A673 (cell line): ENCODE data around the gene CLASP1.

ENCODE experiments used
- EZH2 ChIP-seq: fragments of 200-600 bp; sonication (generic); IDR thresholded peaks from 2 replicates; pipeline ENCODE4 v1.6.1; 2017; ENCODE audit warnings: borderline replicate concordance, low read depth, mild to moderate bottlenecking, mixed read lengths, antibody characterized with exemption, low read length; ENCODE audit not compliant: poor library complexity, severe bottlenecking
- TF ChIP-seq, protein P1 (sequence below): fragments of 300-800, 200-600 bp; sonication (generic); conservative IDR thresholded peaks from 2 replicates; pipeline ENCODE4 v1.5.1; 2017; ENCODE audit warnings: low read depth, mild to moderate bottlenecking, antibody characterized with exemption, low read length, moderate library complexity, mixed read lengths

- TF ChIP-seq EZH2 = no peak
- TF ChIP-seq, protein P1, sequence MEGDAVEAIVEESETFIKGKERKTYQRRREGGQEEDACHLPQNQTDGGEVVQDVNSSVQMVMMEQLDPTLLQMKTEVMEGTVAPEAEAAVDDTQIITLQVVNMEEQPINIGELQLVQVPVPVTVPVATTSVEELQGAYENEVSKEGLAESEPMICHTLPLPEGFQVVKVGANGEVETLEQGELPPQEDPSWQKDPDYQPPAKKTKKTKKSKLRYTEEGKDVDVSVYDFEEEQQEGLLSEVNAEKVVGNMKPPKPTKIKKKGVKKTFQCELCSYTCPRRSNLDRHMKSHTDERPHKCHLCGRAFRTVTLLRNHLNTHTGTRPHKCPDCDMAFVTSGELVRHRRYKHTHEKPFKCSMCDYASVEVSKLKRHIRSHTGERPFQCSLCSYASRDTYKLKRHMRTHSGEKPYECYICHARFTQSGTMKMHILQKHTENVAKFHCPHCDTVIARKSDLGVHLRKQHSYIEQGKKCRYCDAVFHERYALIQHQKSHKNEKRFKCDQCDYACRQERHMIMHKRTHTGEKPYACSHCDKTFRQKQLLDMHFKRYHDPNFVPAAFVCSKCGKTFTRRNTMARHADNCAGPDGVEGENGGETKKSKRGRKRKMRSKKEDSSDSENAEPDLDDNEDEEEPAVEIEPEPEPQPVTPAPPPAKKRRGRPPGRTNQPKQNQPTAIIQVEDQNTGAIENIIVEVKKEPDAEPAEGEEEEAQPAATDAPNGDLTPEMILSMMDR = no peak
Measured at GRCh38 chr2:121294881-121295840, 354.1 kb downstream of the CLASP1 start.
